WTC11 (cell line): ENCODE measurements around the gene IL5. TPM values are rescaled to one million over a fixed set of nuclear protein-coding genes. Genes with fewer than 3 reads are reported as not detected.
A peak's percentile ranks its signal among the peaks of the same experiment; 100 is the strongest.

Source experiments
- CREM ChIP-seq: sonication (generic); formaldehyde crosslinking; IDR thresholded peaks from 2 replicates; pipeline ENCODE4 v1.8.1; 2022; ENCODE audit warnings: mild to moderate bottlenecking, missing genetic modification reagents, moderate library complexity
- GABPB1 ChIP-seq: sonication (generic); formaldehyde crosslinking; IDR thresholded peaks from 2 replicates; pipeline ENCODE4 v1.8.1; 2023; ENCODE audit warnings: mild to moderate bottlenecking, missing genetic modification reagents
- JAZF1 ChIP-seq: fragments of 250-450 bp; sonication (Bioruptor Pico); IDR thresholded peaks from 2 replicates; pipeline ENCODE4 v1.9.0; 2021; ENCODE audit warnings: moderate library complexity, mild to moderate bottlenecking, inconsistent platforms
- KAT7 ChIP-seq: sonication (generic); formaldehyde crosslinking; IDR thresholded peaks from 2 replicates; pipeline ENCODE4 v1.8.1; 2023; ENCODE audit warnings: missing genetic modification reagents, mild to moderate bottlenecking, borderline replicate concordance
- MYBL2 ChIP-seq: sonication (generic); formaldehyde crosslinking; IDR thresholded peaks from 2 replicates; pipeline ENCODE4 v1.8.1; 2023; ENCODE audit warnings: mild to moderate bottlenecking, moderate library complexity, missing genetic modification reagents
- NR3C1 ChIP-seq: sonication (generic); formaldehyde crosslinking; conservative IDR thresholded peaks from 2 replicates; pipeline ENCODE4 v1.8.1; 2023; ENCODE audit warnings: low read depth, mild to moderate bottlenecking, missing genetic modification reagents
- PRRX2 ChIP-seq: fragments of 250-450 bp; sonication (Bioruptor Pico); IDR thresholded peaks from 2 replicates; pipeline ENCODE4 v1.8.0; 2021; ENCODE audit warnings: mild to moderate bottlenecking
- RELA ChIP-seq: sonication (generic); formaldehyde crosslinking; IDR thresholded peaks from 2 replicates; pipeline ENCODE4 v1.8.1; 2022; ENCODE audit warnings: missing genetic modification reagents, mild to moderate bottlenecking, borderline replicate concordance
- ZNF232 ChIP-seq: sonication (generic); formaldehyde crosslinking; IDR thresholded peaks from 2 replicates; pipeline ENCODE4 v1.8.0; 2022; ENCODE audit warnings: mild to moderate bottlenecking, missing genetic modification reagents
- ZNF317 ChIP-seq: sonication (generic); formaldehyde crosslinking; IDR thresholded peaks from 2 replicates; pipeline ENCODE4 v1.8.1; 2023; ENCODE audit warnings: low read depth, mild to moderate bottlenecking, moderate library complexity, missing genetic modification reagents, borderline replicate concordance
- total RNA-seq: library from RNA; stranded (reverse); gene quantifications from 3 replicates; pipeline ENCODE4 v1.2.3, GENCODE V29; 2021
- TF ChIP-seq, protein P1 (sequence below): fragments of 250-450 bp; sonication (Bioruptor Pico); IDR thresholded peaks from 2 replicates; pipeline ENCODE4 v1.9.0; 2021; ENCODE audit warnings: moderate library complexity, mild to moderate bottlenecking, inconsistent platforms, borderline replicate concordance
- TF ChIP-seq, protein P2 (sequence below): sonication (generic); formaldehyde crosslinking; IDR thresholded peaks from 2 replicates; pipeline ENCODE4 v1.8.1; 2022; ENCODE audit warnings: low read depth, mild to moderate bottlenecking, moderate library complexity, missing genetic modification reagents, borderline replicate concordance
- TF ChIP-seq, protein P3 (sequence below): sonication (generic); formaldehyde crosslinking; IDR thresholded peaks from 2 replicates; pipeline ENCODE4 v1.8.0; 2022; ENCODE audit warnings: mild to moderate bottlenecking, missing genetic modification reagents
- TF ChIP-seq, protein P4 (sequence below): fragments of 250-450 bp; sonication (Bioruptor Pico); IDR thresholded peaks from 2 replicates; pipeline ENCODE4 v1.9.0; 2021; ENCODE audit warnings: mild to moderate bottlenecking
- TF ChIP-seq, protein P5 (sequence below): sonication (generic); formaldehyde crosslinking; IDR thresholded peaks from 2 replicates; pipeline ENCODE4 v1.8.0; 2022; ENCODE audit warnings: missing genetic modification reagents
- TF ChIP-seq, protein P6 (sequence below): sonication (generic); formaldehyde crosslinking; IDR thresholded peaks from 2 replicates; pipeline ENCODE4 v1.8.1; 2023; ENCODE audit warnings: mild to moderate bottlenecking, missing genetic modification reagents, moderate library complexity
- TF ChIP-seq, protein P7 (sequence below): sonication (generic); formaldehyde crosslinking; IDR thresholded peaks from 2 replicates; pipeline ENCODE4 v1.8.1; 2023; ENCODE audit warnings: mild to moderate bottlenecking, missing genetic modification reagents, moderate library complexity
- TF ChIP-seq, protein P8 (sequence below): sonication (generic); formaldehyde crosslinking; IDR thresholded peaks from 2 replicates; pipeline ENCODE4 v1.8.0; 2023; ENCODE audit warnings: missing genetic modification reagents
- TF ChIP-seq, protein P9 (sequence below): sonication (generic); formaldehyde crosslinking; IDR thresholded peaks from 2 replicates; pipeline ENCODE4 v1.8.0; 2022; ENCODE audit warnings: mild to moderate bottlenecking, missing genetic modification reagents

Gene IL5
- total RNA-seq, 1 experiment from 2014 or later: not detected

DNA sequence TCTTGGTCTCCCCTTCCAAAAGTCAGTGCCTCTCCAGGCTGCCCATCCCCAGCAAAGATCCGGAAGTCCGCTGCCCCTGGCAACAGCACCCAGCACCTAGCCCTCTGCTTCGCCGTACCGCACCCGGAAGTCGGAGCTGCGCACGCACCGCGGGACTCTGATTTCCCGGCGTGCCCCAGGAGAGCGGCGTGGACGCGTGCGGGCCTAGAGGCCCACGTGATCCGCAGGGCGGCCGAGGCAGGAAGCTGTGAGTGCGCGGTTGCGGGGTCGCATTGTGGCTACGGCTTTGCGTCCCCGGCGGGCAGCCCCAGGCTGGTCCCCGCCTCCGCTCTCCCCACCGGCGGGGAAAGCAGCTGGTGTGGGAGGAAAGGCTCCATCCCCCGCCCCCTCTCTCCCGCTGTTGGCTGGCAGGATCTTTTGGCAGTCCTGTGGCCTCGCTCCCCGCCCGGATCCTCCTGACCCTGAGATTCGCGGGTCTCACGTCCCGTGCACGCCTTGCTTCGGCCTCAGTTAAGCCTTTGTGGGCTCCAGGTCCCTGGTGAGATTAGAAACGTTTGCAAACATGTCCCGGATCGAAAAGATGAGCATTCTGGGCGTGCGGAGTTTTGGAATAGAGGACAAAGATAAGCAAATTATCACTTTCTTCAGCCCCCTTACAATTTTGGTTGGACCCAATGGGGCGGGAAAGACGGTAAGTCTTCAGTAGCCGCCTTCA, 13.6 kb upstream of the IL5 start, which contains the start of gene RAD50 (continued):
- TF ChIP-seq, protein P1, sequence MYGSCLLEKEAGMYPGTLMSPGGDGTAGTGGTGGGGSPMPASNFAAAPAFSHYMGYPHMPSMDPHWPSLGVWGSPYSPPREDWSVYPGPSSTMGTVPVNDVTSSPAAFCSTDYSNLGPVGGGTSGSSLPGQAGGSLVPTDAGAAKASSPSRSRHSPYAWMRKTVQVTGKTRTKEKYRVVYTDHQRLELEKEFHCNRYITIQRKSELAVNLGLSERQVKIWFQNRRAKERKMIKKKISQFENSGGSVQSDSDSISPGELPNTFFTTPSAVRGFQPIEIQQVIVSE (CRISPR knock-in tag): no peak
- no peak for TF ChIP-seq PRRX2 (CRISPR knock-in tag)
- TF ChIP-seq, protein P2, sequence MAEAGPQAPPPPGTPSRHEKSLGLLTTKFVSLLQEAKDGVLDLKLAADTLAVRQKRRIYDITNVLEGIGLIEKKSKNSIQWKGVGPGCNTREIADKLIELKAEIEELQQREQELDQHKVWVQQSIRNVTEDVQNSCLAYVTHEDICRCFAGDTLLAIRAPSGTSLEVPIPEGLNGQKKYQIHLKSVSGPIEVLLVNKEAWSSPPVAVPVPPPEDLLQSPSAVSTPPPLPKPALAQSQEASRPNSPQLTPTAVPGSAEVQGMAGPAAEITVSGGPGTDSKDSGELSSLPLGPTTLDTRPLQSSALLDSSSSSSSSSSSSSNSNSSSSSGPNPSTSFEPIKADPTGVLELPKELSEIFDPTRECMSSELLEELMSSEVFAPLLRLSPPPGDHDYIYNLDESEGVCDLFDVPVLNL (CRISPR knock-in tag): peak; percentile 71; the same call in 1 of the 2 replicates
- 0 out of 2 replicates have a peak, but pooled peaks have one; percentile 88 for TF ChIP-seq NR3C1 (CRISPR knock-in tag)
- no peak for TF ChIP-seq JAZF1 (CRISPR knock-in tag)
- TF ChIP-seq ZNF317 (CRISPR knock-in tag): no peak
- TF ChIP-seq, protein P3, sequence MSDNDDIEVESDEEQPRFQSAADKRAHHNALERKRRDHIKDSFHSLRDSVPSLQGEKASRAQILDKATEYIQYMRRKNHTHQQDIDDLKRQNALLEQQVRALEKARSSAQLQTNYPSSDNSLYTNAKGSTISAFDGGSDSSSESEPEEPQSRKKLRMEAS (CRISPR knock-in tag): peak; percentile 99
- TF ChIP-seq, protein P4, sequence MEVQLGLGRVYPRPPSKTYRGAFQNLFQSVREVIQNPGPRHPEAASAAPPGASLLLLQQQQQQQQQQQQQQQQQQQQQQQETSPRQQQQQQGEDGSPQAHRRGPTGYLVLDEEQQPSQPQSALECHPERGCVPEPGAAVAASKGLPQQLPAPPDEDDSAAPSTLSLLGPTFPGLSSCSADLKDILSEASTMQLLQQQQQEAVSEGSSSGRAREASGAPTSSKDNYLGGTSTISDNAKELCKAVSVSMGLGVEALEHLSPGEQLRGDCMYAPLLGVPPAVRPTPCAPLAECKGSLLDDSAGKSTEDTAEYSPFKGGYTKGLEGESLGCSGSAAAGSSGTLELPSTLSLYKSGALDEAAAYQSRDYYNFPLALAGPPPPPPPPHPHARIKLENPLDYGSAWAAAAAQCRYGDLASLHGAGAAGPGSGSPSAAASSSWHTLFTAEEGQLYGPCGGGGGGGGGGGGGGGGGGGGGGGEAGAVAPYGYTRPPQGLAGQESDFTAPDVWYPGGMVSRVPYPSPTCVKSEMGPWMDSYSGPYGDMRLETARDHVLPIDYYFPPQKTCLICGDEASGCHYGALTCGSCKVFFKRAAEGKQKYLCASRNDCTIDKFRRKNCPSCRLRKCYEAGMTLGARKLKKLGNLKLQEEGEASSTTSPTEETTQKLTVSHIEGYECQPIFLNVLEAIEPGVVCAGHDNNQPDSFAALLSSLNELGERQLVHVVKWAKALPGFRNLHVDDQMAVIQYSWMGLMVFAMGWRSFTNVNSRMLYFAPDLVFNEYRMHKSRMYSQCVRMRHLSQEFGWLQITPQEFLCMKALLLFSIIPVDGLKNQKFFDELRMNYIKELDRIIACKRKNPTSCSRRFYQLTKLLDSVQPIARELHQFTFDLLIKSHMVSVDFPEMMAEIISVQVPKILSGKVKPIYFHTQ (CRISPR knock-in tag): no peak
- TF ChIP-seq CREM (CRISPR knock-in tag): peak; percentile 84
- TF ChIP-seq, protein P5, sequence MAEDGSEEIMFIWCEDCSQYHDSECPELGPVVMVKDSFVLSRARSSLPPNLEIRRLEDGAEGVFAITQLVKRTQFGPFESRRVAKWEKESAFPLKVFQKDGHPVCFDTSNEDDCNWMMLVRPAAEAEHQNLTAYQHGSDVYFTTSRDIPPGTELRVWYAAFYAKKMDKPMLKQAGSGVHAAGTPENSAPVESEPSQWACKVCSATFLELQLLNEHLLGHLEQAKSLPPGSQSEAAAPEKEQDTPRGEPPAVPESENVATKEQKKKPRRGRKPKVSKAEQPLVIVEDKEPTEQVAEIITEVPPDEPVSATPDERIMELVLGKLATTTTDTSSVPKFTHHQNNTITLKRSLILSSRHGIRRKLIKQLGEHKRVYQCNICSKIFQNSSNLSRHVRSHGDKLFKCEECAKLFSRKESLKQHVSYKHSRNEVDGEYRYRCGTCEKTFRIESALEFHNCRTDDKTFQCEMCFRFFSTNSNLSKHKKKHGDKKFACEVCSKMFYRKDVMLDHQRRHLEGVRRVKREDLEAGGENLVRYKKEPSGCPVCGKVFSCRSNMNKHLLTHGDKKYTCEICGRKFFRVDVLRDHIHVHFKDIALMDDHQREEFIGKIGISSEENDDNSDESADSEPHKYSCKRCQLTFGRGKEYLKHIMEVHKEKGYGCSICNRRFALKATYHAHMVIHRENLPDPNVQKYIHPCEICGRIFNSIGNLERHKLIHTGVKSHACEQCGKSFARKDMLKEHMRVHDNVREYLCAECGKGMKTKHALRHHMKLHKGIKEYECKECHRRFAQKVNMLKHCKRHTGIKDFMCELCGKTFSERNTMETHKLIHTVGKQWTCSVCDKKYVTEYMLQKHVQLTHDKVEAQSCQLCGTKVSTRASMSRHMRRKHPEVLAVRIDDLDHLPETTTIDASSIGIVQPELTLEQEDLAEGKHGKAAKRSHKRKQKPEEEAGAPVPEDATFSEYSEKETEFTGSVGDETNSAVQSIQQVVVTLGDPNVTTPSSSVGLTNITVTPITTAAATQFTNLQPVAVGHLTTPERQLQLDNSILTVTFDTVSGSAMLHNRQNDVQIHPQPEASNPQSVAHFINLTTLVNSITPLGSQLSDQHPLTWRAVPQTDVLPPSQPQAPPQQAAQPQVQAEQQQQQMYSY (CRISPR knock-in tag): peak; percentile 41; the same call in 1 of the 2 replicates
- TF ChIP-seq, protein P6, sequence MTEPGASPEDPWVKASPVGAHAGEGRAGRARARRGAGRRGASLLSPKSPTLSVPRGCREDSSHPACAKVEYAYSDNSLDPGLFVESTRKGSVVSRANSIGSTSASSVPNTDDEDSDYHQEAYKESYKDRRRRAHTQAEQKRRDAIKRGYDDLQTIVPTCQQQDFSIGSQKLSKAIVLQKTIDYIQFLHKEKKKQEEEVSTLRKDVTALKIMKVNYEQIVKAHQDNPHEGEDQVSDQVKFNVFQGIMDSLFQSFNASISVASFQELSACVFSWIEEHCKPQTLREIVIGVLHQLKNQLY (CRISPR knock-in tag): 0 out of 2 replicates have a peak, but pooled peaks have one; percentile 78
- TF ChIP-seq, protein P7, sequence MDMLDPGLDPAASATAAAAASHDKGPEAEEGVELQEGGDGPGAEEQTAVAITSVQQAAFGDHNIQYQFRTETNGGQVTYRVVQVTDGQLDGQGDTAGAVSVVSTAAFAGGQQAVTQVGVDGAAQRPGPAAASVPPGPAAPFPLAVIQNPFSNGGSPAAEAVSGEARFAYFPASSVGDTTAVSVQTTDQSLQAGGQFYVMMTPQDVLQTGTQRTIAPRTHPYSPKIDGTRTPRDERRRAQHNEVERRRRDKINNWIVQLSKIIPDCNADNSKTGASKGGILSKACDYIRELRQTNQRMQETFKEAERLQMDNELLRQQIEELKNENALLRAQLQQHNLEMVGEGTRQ (CRISPR knock-in tag): peak; percentile 98
- TF ChIP-seq MYBL2 (CRISPR knock-in tag): peak; percentile 93
- TF ChIP-seq, protein P8, sequence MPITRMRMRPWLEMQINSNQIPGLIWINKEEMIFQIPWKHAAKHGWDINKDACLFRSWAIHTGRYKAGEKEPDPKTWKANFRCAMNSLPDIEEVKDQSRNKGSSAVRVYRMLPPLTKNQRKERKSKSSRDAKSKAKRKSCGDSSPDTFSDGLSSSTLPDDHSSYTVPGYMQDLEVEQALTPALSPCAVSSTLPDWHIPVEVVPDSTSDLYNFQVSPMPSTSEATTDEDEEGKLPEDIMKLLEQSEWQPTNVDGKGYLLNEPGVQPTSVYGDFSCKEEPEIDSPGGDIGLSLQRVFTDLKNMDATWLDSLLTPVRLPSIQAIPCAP: peak; percentile 90
- TF ChIP-seq ZNF232 (CRISPR knock-in tag): peak; percentile 89
- TF ChIP-seq, protein P9, sequence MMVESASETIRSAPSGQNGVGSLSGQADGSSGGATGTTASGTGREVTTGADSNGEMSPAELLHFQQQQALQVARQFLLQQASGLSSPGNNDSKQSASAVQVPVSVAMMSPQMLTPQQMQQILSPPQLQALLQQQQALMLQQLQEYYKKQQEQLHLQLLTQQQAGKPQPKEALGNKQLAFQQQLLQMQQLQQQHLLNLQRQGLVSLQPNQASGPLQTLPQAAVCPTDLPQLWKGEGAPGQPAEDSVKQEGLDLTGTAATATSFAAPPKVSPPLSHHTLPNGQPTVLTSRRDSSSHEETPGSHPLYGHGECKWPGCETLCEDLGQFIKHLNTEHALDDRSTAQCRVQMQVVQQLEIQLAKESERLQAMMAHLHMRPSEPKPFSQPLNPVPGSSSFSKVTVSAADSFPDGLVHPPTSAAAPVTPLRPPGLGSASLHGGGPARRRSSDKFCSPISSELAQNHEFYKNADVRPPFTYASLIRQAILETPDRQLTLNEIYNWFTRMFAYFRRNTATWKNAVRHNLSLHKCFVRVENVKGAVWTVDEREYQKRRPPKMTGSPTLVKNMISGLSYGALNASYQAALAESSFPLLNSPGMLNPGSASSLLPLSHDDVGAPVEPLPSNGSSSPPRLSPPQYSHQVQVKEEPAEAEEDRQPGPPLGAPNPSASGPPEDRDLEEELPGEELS (CRISPR knock-in tag): peak; percentile 95
- TF ChIP-seq KAT7 (CRISPR knock-in tag): peak; percentile 97
- TF ChIP-seq RELA (CRISPR knock-in tag): peak; percentile 96
- TF ChIP-seq GABPB1 (CRISPR knock-in tag): peak; percentile 90
